Inflammatory macrophage treated with lipopolysaccharide for 1 hour (primary cell): ENCODE results near the gene ADA.
"Not testable (repeated sequence)": the region's sequence is repeated elsewhere in the genome, so short reads cannot be mapped to it uniquely, and the experiment has no call there.

Experiments
- DNase-seq, 2 donors: peaks; one replicate each; pipeline ENCODE4 v3.0.0-alpha.2; 2020 to 2022

The ADA gene

GRCh38 chr20:44597516-44597915 lies 54.0 kb downstream of the ADA start:
- DNase-seq, result no peak

DNA sequence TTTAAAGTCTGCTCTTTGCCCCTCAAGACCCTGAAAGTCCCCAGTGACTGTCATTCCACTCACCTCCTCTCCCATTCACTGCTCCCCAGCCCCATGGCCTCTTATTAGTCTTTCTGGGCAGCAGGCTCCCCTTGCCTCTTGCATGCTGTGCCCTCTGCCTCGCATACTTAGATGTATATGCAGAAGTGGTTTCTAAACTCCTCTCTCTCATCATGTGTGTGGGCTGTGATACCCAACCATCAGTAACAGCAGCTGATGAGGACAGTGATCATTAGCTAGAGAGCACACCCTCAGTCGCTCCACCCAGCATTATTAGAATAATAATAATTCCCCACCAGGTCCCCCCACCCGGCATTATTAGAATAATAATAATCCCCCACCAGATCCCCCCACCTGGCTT lies 54.6 kb downstream of the ADA start:
- peak in 1 of 2 donors; percentile 42 for DNase-seq

GRCh38 chr20:44596010-44596409 lies 55.5 kb downstream of the ADA start:
- no peak for DNase-seq

DNA sequence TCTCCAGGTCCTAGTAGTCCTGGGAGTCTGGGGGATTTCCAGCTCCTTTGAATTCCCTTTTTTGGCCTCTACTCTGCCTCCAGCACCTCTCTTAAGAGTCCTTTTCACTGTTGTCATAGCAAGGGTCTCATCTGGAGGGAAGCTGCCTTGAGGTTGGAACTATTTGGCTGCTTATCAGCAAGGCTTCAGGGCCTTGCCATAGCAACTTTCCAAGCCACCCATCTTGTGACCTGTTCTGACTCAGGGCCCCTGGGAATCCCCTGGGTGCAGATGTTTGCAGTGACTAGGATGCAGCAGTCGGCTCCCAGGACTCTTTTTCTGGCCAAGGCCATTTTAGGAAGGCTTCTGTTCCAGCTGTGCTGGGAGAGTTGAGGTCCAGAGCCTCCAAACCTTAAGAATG lies 56.8 kb downstream of the ADA start:
- peak; percentile 51 to 88 for DNase-seq

- DNase-seq, result peak in 1 of 2 donors; percentile 37
Observed at GRCh38 chr20:44593751-44594150, 57.7 kb downstream of the ADA start.

DNA sequence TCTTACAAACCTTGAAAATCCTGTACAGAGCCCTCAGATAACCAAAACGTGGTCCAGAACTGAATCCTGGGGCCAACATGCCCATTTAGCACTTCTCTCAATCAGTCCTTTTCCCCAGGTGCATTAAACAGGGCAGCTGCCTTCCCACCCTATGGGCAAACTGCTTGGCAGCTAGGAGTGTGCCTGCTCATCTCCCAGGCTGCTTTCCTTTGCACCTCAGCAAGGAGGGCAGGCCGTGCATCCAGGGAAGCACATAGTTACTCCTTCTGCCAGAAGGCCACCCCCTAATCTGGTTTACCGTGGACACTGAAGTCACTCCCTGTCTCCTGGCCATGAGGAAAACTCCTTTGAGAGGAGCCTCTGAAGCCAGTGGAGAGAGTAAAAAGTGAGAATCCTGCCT lies 59.1 kb downstream of the ADA start:
- DNase-seq, result no peak

- DNase-seq, result no peak
Observed at GRCh38 chr20:44590980-44591778, 60.3 kb downstream of the ADA start.

DNA sequence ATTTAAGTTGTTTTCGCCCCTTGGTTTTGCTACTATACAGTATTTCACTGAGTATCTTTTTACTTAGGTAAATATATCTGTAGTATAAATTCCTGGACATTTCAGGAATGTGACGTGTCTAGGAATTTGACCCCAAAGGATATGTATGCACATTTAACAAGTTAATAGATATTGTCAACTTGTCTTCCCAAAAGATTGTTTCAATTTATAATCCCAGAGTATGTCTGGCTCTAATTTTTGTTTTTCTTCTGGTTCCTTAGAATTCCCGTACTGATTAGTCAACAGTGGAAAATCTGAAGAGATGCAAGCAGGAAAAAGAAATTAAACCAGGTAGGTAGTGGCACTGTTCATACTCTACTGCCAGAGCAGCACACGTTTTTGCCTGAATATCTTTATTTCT lies 62.0 kb downstream of the ADA start:
- DNase-seq, result no peak

DNA sequence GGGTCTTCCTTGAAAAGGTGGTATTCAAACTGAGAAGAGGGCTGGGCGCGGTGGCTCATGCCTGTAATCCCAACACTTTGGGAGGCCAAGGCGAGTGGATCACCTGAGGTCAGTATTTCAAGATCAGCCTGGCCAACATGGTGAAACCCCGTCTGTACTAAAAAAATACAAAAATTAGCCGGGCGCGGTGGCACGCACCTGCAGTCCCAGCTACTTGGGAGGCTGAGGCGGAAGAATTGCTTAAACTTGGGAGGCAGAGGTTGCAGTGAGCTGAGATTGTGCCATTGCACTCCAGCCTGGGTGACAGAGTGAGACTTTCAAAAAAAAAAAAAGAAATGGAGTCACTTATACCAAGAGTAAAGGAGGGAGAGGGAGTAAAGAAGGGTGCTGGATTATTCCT lies 63.2 kb downstream of the ADA start:
- not testable (repeated sequence) for DNase-seq

DNA sequence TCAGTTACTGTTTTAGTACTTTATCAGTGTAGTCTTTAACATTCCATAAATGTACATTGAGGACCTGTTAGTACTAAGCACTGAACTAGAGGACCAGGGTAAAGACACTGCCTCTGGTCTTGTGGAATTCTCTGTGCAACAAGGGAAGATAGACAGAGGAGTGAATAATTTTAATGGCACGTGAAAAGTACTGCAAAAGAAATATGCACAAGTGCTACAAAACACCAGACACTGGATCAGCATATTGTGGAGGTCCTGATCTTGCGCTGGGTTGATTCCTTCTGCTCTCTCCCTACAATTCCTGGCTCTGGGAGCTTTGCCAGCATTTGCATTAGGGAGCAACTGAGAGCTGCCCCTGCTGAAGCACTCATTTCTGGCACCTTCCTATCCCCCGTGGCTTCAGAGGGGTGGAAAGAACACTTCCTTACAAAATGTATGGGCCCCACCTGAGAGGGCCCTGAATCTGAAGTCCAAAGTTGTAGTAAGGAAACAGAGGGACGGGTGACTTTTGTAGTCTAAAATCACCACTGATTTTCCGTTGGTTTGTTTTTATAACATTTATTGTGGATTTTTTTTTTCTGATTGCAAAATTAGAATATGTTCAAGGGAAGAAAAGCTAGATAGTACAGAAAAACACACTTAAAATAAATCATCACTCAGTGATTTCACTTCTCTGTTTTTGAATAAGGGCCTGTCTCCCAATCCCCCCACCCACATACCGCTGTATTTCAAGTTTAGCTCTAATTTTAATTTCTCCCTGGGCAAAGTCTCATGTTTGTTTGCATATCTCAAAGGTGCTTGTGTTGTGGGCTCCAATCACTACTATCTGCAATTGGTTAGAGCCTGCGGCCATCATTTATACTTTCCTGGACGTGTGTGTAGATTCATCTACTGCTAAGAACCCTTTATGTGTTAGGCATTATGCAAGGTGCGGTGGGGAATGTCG lies 64.2 kb downstream of the ADA start:
- DNase-seq, result peak; percentile 30 to 44

DNA sequence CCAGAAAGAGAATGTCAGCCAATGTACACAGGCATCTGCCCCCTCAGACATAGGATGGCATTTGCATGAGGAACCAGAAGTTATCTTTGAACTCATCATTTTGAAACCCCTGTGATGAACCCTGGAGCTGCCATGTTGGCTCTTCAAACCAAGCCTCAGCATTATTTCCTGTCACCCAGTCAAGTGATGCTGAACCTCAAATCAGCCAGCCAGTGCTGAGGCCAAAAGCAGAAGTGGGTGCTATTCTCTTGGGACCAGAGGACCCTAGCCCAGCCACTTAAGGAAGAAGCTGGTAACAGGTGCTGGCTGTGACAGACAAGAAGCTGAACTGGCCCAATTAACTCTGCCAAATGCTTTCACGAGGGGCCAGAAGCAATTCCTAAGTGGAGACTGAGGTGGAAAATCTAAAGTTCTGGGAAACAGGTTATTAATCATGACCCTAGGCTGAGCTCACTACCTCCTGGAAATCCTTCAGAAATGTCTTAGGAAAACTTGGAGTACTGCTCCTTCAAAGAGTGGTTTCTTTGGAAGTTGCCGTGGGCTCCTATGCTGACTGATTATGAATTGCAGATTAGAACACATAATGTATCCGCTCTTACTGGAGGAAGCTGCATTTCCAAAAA lies 65.1 kb downstream of the ADA start:
- no peak for DNase-seq

- no peak for DNase-seq
Observed at GRCh38 chr20:44585057-44585963, 66.2 kb downstream of the ADA start.

- DNase-seq, result peak; percentile 51 to 58
Observed at GRCh38 chr20:44584162-44584561, 67.3 kb downstream of the ADA start.

GRCh38 chr20:44583157-44583556 lies 68.3 kb downstream of the ADA start:
- DNase-seq, result no peak

GRCh38 chr20:44582311-44583025 lies 69.0 kb downstream of the ADA start, which contains the start of gene PKIG:
TSS of gene PKIG (plus strand) at chr20:44582579. CDS start at chr20:44614557, 31,978 bp downstream.
- DNase-seq, result peak; percentile 74 to 83

DNA sequence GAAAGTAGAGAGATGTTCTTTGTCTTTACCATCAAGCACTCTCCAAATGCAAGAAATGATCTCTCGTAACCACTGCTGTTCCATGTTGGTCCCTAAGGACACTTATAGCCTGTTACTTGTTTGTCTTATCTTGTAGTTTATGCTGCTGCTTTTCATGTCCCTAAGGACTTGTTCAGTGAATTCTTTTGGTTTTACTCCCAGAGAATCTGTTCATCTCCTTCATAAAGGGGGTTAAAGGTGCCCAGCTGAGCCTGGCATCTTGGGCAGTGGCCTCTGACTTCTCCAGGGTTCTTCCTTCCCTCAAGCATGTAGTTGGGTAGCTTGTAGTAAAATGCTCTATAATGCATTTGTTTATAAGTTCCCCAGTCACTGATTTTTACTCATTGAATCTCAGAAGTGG lies 70.0 kb downstream of the ADA start:
- DNase-seq, result no peak

DNA sequence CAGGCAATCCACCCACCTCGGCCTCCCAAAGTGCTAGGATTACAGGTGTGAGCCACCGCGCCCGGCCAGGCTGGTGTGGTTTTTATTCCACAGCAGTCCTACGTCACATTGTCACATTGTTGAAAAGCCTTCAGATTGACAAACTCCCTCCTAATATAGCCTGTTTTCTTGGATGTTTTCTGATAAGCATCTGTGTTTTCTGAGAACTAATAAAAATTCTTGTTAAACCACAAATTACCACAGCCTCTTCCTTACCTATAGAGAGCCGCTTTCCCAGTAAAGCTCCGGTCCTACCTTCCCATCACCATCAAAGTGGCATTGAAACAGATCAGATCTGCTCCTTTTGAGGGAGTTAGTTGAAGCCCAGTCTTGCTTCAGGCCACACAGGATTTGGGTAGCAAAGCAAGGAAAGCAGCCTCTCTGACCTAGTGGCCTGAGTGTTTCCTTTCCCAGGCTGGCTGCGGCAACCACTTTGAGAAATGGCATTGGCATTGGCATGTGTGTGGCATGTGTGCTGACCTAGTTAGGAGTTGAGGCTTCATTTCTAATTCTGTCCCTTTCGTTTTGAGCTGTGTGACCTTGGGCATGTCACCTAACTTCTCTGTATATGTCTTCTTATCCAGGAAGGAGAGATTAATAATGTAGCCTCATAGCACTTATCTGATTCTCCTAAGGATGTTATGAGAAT lies 70.8 kb downstream of the ADA start:
- no peak for DNase-seq

GRCh38 chr20:44579313-44580081 lies 72.0 kb downstream of the ADA start:
- no peak for DNase-seq

DNA sequence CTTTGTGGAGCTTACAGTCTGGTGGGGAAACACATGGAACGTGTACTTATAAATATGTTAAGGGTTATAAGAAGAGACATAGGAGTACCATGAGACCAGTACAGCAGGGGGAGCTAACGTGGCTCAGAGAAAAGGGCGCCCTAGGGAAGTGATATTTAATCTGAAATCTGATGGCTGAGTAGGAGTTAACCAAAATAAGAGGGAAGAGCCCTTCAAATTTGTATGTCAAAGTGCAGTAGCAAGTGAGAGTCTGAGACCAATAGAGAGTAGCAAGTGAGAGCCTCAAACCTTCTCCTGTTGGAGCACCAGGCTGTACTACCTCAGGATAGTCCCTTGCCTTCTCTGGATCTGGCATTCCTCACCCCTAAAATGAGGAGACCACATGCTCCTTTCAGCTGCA lies 75.2 kb downstream of the ADA start:
- peak; percentile 71 to 81 for DNase-seq

GRCh38 chr20:44574372-44574771 lies 77.1 kb downstream of the ADA start:
- DNase-seq, result no peak
